WTC11 (cell line): ENCODE measurements around the gene TRIOBP. TPM values are rescaled to one million over a fixed set of nuclear protein-coding genes. Genes with fewer than 3 reads are reported as not detected.

Experiments used
- ATAC-seq: fragments of 200-7000 bp; cut with Tn5 transposase; 2 replicates; pipeline ENCODE4 v1.10.0; 2021; ENCODE audit warnings: mild to moderate bottlenecking, moderate library complexity
- CTCF ChIA-PET: fragments of 300-600 bp; sonication (Branson Sonifier 250); formaldehyde crosslinking; loops from one replicate; lab custom pipeline; 2021; ENCODE audit warnings: antibody characterized with exemption; lab: Charles Lee
- POLR2A ChIA-PET: fragments of 350-600 bp; sonication (Branson Sonifier 250); formaldehyde crosslinking; loops from one replicate; lab custom pipeline; 2021; ENCODE audit warnings: antibody characterized with exemption; lab: Charles Lee
- DNase-seq: peaks from one replicate; pipeline ENCODE4 v3.0.0; 2021; ENCODE audit warnings: low spot score
- H3K27ac Mint-ChIP-seq: 2 replicates; pipeline ENCODE4 v1.8.0; 2021; ENCODE audit warnings: mixed read lengths
- H3K27me3 Mint-ChIP-seq: 2 replicates; pipeline ENCODE4 v1.8.0; 2021; ENCODE audit warnings: low read depth, mild to moderate bottlenecking, moderate library complexity, mixed read lengths
- H3K36me3 Mint-ChIP-seq: 2 replicates; pipeline ENCODE4 v1.8.0; 2021; ENCODE audit warnings: mixed read lengths
- H3K4me1 Mint-ChIP-seq: 2 replicates; pipeline ENCODE4 v1.8.0; 2022; ENCODE audit warnings: mixed read lengths
- H3K4me3 Mint-ChIP-seq: 2 replicates; pipeline ENCODE4 v1.8.0; 2021; ENCODE audit warnings: mild to moderate bottlenecking, moderate library complexity, mixed read lengths
- H3K9me3 Mint-ChIP-seq: 2 replicates; pipeline ENCODE4 v1.8.0; 2021; ENCODE audit warnings: mixed read lengths
- AFF4 ChIP-seq: sonication (generic); formaldehyde crosslinking; IDR thresholded peaks from 2 replicates; pipeline ENCODE4 v1.8.1; 2023; ENCODE audit warnings: mild to moderate bottlenecking, missing genetic modification reagents, borderline replicate concordance
- AR ChIP-seq: fragments of 250-450 bp; sonication (Bioruptor Pico); IDR thresholded peaks from 2 replicates; pipeline ENCODE4 v1.9.0; 2021; ENCODE audit warnings: mild to moderate bottlenecking
- CREB1 ChIP-seq: sonication (generic); formaldehyde crosslinking; IDR thresholded peaks from 2 replicates; pipeline ENCODE4 v1.8.0; 2023; ENCODE audit warnings: mild to moderate bottlenecking, missing genetic modification reagents
- E2F1 ChIP-seq: sonication (generic); formaldehyde crosslinking; IDR thresholded peaks from 2 replicates; pipeline ENCODE4 v1.8.0; 2022; ENCODE audit warnings: mild to moderate bottlenecking, missing genetic modification reagents
- ESRRA ChIP-seq: sonication (generic); formaldehyde crosslinking; IDR thresholded peaks from 2 replicates; pipeline ENCODE4 v1.8.1; 2022; ENCODE audit warnings: mild to moderate bottlenecking, missing genetic modification reagents, borderline replicate concordance
- HMGA2 ChIP-seq: fragments of 250-450 bp; sonication (Bioruptor Pico); IDR thresholded peaks from 2 replicates; pipeline ENCODE4 v1.4.0; 2021; ENCODE audit warnings: mild to moderate bottlenecking, moderate library complexity
- IRF1 ChIP-seq: sonication (generic); formaldehyde crosslinking; IDR thresholded peaks from 2 replicates; pipeline ENCODE4 v1.8.0; 2023; ENCODE audit warnings: missing genetic modification reagents
- IRF2 ChIP-seq: sonication (generic); formaldehyde crosslinking; IDR thresholded peaks from 2 replicates; pipeline ENCODE4 v1.8.0; 2022; ENCODE audit warnings: low read depth, missing genetic modification reagents, borderline replicate concordance
- KAT7 ChIP-seq: sonication (generic); formaldehyde crosslinking; IDR thresholded peaks from 2 replicates; pipeline ENCODE4 v1.8.1; 2023; ENCODE audit warnings: missing genetic modification reagents, mild to moderate bottlenecking, borderline replicate concordance
- MAX ChIP-seq: sonication (generic); formaldehyde crosslinking; IDR thresholded peaks from 2 replicates; pipeline ENCODE4 v1.8.0; 2022; ENCODE audit warnings: mild to moderate bottlenecking, missing genetic modification reagents
- NFATC4 ChIP-seq: fragments of 250-450 bp; sonication (Bioruptor Pico); IDR thresholded peaks from 2 replicates; pipeline ENCODE4 v1.9.0; 2021; ENCODE audit warnings: mild to moderate bottlenecking
- NR1H2 ChIP-seq: sonication (generic); formaldehyde crosslinking; IDR thresholded peaks from 2 replicates; pipeline ENCODE4 v1.9.0; 2021; ENCODE audit warnings: mild to moderate bottlenecking, moderate library complexity, missing genetic modification reagents
- PRRX2 ChIP-seq: fragments of 250-450 bp; sonication (Bioruptor Pico); IDR thresholded peaks from 2 replicates; pipeline ENCODE4 v1.8.0; 2021; ENCODE audit warnings: mild to moderate bottlenecking
- RORB ChIP-seq: fragments of 250-450 bp; sonication (Bioruptor Pico); IDR thresholded peaks from 2 replicates; pipeline ENCODE4 v1.9.0; 2021; ENCODE audit warnings: mild to moderate bottlenecking
- TEAD1 ChIP-seq: sonication (generic); formaldehyde crosslinking; IDR thresholded peaks from 2 replicates; pipeline ENCODE4 v1.8.0; 2022; ENCODE audit warnings: mild to moderate bottlenecking, missing genetic modification reagents
- TEAD4 ChIP-seq: sonication (generic); formaldehyde crosslinking; IDR thresholded peaks from 2 replicates; pipeline ENCODE4 v1.8.0; 2022; ENCODE audit warnings: mild to moderate bottlenecking, missing genetic modification reagents
- ZBTB43 ChIP-seq: sonication (generic); formaldehyde crosslinking; IDR thresholded peaks from 2 replicates; pipeline ENCODE4 v1.8.1; 2023; ENCODE audit warnings: mild to moderate bottlenecking, missing genetic modification reagents
- ZNF232 ChIP-seq: sonication (generic); formaldehyde crosslinking; IDR thresholded peaks from 2 replicates; pipeline ENCODE4 v1.8.0; 2022; ENCODE audit warnings: mild to moderate bottlenecking, missing genetic modification reagents
- ZNF532 ChIP-seq: fragments of 250-450 bp; sonication (Bioruptor Pico); IDR thresholded peaks from 2 replicates; pipeline ENCODE4 v1.9.0; 2021; ENCODE audit warnings: mild to moderate bottlenecking, borderline replicate concordance
- total RNA-seq: library from RNA; stranded (reverse); gene quantifications from 3 replicates; pipeline ENCODE4 v1.2.3, GENCODE V29; 2021

Gene TRIOBP
- total RNA-seq, 1 experiment from 2014 or later: 54.0 TPM

GRCh38 chr22:37665487-37665886 is 31.4 kb upstream of the TRIOBP start:
- POLR2A ChIA-PET: no interaction called here
- Mint-ChIP-seq H3K4me1 (peaks cover 17% of the 10 kb centered on the region), H3K4me3 (no peak overlapping the region), H3K9me3 (no peaks in the 10 kb centered on the region), H3K27me3 (no peaks in the 10 kb centered on the region), H3K36me3 (peaks cover 17% of the 10 kb centered on the region; the same call in 1 of the 2 replicates), H3K27ac (no peak overlapping the region)
- ATAC-seq (no peak), DNase-seq (no peak)
- TF ChIP-seq ZNF532 (CRISPR knock-in tag) (no peak), NR1H2 (CRISPR knock-in tag) (no peak), NFATC4 (CRISPR knock-in tag) (no peak), AR (no peak), TEAD4 (CRISPR knock-in tag) (no peak), HMGA2 (CRISPR knock-in tag) (no peak), RORB (CRISPR knock-in tag) (no peak), ZBTB43 (CRISPR knock-in tag) (no peak), ESRRA (CRISPR knock-in tag) (no peak), PRRX2 (CRISPR knock-in tag) (no peak), IRF2 (CRISPR knock-in tag) (no peak), AFF4 (no peak), ZNF232 (CRISPR knock-in tag) (no peak), KAT7 (CRISPR knock-in tag) (no peak), TEAD1 (no peak), E2F1 (no peak), CREB1 (CRISPR knock-in tag) (no peak), IRF1 (CRISPR knock-in tag) (no peak), MAX (CRISPR knock-in tag) (no peak)
- CTCF ChIA-PET: no interaction called here
